Mucosa of descending colon (tissue), 3 donors: ENCODE results near the gene CABYR. TPM values are rescaled to one million over a fixed set of nuclear protein-coding genes. Genes with fewer than 3 reads are reported as not detected.

Experiments used
- ATAC-seq: fragments of 200-7000 bp; cut with Tn5 transposase; one replicate; pipeline ENCODE4 v1.9.1; 2020; ENCODE audit warnings: mild to moderate bottlenecking, moderate library complexity
- DNase-seq, 3 donors: peaks; one replicate each; pipeline ENCODE4 v3.0.0-alpha.2; 2020
- H3K36me3 ChIP-seq: fragments of 200-600 bp; one replicate; pipeline ENCODE4 v1.8.0; 2021; ENCODE audit warnings: low read depth, mild to moderate bottlenecking
- H3K4me1 ChIP-seq: fragments of 200-600 bp; one replicate; pipeline ENCODE4 v1.8.0; 2021; ENCODE audit warnings: low read depth, mild to moderate bottlenecking
- H3K4me3 ChIP-seq: fragments of 200-600 bp; one replicate; pipeline ENCODE4 v1.8.0; 2021; ENCODE audit warnings: mild to moderate bottlenecking
- H3K9me3 ChIP-seq: fragments of 200-600 bp; one replicate; pipeline ENCODE4 v1.8.0; 2021; ENCODE audit warnings: mild to moderate bottlenecking
- CTCF ChIP-seq: fragments of 200-600 bp; IDR thresholded peaks from one replicate; pipeline ENCODE4 v1.8.0; 2022; ENCODE audit warnings: antibody characterized with exemption, mild to moderate bottlenecking
- intact Hi-C, 2 donors: fragments of 100-400 bp; cut with DNase I in 1 of 2; cut with micrococcal nuclease in 1 of 2; formaldehyde crosslinking; loops; one replicate each; pipeline versions ENCODE4 v1.11.0 to v1.11.1; 2022; cut with DNase I, micrococcal nuclease
- long read RNA-seq, 2 donors: library from polyadenylated mRNA; unstranded; transcript quantifications; one replicate each; pipeline ENCODE4 v2.0.0, GENCODE V29; 2019 to 2021
- total RNA-seq, 3 donors: library from RNA; stranded (reverse); fragmentation: NEBNext Ultra II Directional in 2 of 3; extraction: Animal tissue kit (Norgen Biotek cat#: 25700) in 2 of 3; gene quantifications; one replicate each; pipeline versions ENCODE4 v1.2.1 to v1.2.4, GENCODE V29; 2021 to 2023
- donor health status: DM: no; HTN: no; CAD: no; lungs with moderate emphysema.
- donor health status: DM: no; HTN: no; CAD: no.
- donor health status: DM: no; HTN: yes; CAD: no.

The CABYR gene
- total RNA-seq: 1 to 10 TPM in 1 of 3 donors, under 1 TPM in 2; 0.41 to 1.4 (median 0.48) TPM
- long read RNA-seq, donor 1: 0 reads
- long read RNA-seq, donor 2, partial matches to known transcripts: 0 of 1 reads
- long read RNA-seq, donor 2, other reads (novel, unspliced or antisense): 0 of 1 reads

DNA sequence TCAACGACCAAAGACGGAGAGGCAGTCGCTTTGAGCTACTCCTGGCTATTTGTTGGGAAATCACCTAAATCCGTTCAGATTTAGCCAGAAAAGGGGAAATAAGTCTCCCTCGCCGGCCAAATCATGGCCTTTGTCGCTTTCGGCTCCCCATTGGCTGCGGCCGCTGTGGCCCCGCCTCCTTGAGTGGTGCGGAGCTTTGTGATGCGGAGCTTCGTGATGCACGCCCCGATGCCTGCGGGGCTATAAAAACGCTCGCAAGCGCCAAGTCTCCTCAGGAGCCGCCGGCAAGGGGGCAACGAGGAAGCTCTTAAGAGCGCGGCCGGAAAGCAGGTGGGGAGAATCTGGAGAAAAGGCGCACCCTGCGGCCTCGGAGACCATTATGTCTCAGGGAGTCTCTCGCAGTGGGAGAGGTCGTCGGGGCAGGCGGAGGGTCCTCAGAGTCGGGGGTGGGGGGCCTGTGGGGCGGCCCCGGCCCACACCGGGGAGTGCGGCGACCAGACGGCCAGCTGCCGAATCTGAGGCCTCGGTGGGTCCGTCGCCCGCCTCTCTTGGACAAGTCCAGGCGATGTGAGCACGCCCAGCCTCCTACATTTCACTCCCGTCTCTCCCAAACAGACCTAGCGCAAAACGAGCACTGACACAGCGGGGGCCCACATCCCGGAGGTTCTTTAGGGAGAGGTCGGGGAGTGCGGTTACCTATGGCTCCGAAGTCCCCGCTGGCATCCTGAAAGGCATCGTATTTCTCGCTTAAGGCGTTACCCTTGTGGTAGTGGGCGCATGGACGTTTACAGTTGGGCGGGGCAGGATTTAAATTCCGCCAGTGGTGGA, at the start of gene CABYR:
Gene CABYR (plus strand): TSS at position 274 of the 828 bp plus-strand sequence. CDS start 4,053 bp downstream, outside the sequence.
- ATAC-seq: peak; percentile 93
- no peak within 1 kb of the TSS for H3K4me3 ChIP-seq
- TF ChIP-seq CTCF: no peak
- peak; percentile 78 to 82 (median 78) for DNase-seq
- H3K9me3 ChIP-seq: no peaks in the 10 kb centered on the region
- H3K36me3 ChIP-seq: no peaks in the 10 kb centered on the region
- intact Hi-C loops: no loop called here
- H3K4me1 ChIP-seq: no peaks in the 10 kb centered on the region

DNA sequence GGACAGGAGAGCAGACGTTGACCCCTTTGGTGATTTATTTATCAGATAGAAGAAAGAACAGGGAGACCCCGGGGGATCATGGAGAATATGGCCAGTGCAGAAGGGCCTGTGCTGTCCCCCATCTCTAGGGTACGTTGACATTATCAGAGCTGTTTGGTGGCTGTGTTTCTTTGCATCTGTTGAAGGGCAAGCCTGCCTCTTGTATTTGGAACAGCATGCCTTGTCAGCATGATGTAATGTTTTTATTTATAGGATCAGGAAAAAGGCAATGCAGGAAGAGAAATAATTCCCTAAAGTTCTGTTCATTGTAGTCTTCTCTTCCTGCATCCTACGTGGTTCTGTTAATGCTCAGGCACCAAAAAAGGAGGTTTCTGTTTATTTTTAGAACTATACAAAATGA, 49.8 kb upstream of the CABYR start:
- no peak for ATAC-seq
- H3K4me1 ChIP-seq: no peaks in the 10 kb centered on the region
- H3K4me3 ChIP-seq: no peak overlapping the region
- H3K36me3 ChIP-seq: no peaks in the 10 kb centered on the region
- TF ChIP-seq CTCF: no peak
- intact Hi-C loops: no loop called here
- H3K9me3 ChIP-seq: no peaks in the 10 kb centered on the region
- DNase-seq: no peak

DNA sequence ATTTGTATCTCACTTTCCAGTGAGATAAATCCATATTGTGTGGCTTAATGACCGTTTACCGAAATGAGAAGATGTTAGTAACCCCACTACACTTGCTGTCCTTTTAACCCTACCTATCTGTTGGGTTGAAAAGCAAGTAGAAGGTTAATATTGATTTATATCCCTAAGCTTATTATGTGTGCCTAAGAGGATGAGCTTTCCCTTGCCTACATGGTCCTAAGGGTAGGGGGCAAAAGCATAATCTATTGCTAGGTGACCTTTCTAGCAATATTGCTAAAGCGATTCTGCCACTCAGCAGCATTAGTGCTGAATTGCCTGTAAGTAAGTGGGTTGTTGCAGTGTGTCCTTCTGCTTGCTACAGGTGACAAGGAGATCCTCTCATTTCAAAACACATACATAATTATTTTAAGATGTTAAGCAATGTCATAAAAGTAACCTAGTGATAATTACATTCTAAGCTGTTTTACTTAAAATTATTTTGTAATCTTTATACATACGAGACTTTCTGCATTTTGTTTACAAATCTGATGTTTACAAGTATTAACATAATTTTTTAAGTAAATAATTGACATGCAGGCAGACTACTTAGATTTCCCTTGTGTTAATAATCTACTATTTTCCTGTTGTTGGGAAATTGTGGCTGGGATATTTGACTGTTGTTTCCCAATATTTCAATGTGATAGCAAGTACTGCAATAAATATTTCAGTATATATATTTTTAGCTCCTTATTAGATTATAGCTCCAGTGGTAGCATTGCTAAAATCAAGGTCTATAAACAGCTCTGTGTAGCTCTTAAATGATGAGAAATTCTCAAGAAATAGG, 49.1 kb upstream of the CABYR start:
- H3K9me3 ChIP-seq: no peaks in the 10 kb centered on the region
- H3K36me3 ChIP-seq: no peaks in the 10 kb centered on the region
- H3K4me1 ChIP-seq: no peaks in the 10 kb centered on the region
- intact Hi-C loops: no loop called here
- H3K4me3 ChIP-seq: no peak overlapping the region
- TF ChIP-seq CTCF: no peak
- ATAC-seq (no peak), DNase-seq (no peak)

DNA sequence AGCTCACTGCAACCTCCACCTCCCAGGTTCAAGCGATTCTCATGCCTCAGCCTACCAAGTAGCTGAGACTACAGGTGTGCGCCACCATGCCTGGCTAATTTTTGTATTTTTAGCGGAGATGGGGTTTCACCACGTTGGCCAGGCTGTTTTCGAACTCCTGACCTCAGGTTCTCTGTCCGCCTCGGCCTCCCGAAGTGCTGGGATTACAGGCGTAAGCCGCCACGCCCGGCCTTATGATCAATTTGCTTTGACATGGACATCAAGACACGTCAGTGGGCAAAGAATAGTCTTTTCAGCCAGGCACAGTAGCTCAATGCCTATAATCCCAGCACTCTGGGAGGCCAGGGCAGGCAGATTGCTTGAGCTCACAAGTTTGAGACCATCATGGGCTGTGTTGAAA, 48.0 kb upstream of the CABYR start:
- H3K9me3 ChIP-seq: no peaks in the 10 kb centered on the region
- ATAC-seq: no peak
- intact Hi-C loops: no loop called here
- no peaks in the 10 kb centered on the region for H3K36me3 ChIP-seq
- DNase-seq: no peak
- no peak for TF ChIP-seq CTCF
- H3K4me1 ChIP-seq: no peaks in the 10 kb centered on the region
- H3K4me3 ChIP-seq: no peak overlapping the region

- Histone ChIP-seq H3K4me3 (no peak overlapping the region), H3K36me3 (no peaks in the 10 kb centered on the region), H3K4me1 (no peaks in the 10 kb centered on the region), H3K9me3 (peaks cover 11% of the 10 kb centered on the region)
- DNase-seq (no peak), ATAC-seq (no peak)
- no peak for TF ChIP-seq CTCF
- intact Hi-C loops: no loop called here
Observed at GRCh38 chr18:24094561-24094960, 44.3 kb upstream of the CABYR start.
